ENCODE results near the gene CHRND.
"Not testable (repeated sequence)": the region's sequence is repeated elsewhere in the genome, so short reads cannot be mapped to it uniquely, and the experiment has no call there.

Gene CHRND

DNA sequence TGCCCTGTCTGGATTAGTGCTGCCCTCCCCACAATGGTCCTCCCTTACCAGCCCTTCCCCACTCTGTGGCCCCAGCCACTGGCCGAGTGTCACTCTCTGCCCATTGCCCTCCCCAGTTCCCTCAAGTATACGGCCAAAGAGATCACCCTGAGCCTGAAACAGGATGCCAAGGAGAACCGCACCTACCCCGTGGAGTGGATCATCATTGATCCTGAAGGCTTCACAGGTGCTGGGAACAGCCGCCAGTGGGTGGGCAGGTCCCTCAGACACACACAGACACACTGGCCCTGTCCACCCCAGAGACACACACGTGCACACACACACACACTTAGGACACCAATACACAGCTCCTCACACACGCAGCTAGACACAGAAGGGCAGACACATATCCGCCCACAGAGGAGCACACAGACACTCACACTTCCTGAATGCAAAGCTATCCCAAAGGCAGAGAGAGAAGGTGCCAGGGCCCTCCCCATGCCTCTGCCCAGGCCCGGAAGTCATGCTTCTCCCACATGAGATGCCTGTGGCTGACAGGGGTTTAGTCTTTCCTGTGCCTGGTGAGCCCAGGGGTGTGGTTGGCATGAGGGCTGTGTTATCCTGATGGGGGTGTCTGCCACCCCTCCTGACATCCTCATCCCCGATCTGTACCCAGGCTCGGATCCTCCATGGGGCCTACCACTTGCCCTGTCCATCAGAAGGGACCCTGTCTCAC, 2.9 kb downstream of the CHRND start:
- no peak for DNase-seq

DNA sequence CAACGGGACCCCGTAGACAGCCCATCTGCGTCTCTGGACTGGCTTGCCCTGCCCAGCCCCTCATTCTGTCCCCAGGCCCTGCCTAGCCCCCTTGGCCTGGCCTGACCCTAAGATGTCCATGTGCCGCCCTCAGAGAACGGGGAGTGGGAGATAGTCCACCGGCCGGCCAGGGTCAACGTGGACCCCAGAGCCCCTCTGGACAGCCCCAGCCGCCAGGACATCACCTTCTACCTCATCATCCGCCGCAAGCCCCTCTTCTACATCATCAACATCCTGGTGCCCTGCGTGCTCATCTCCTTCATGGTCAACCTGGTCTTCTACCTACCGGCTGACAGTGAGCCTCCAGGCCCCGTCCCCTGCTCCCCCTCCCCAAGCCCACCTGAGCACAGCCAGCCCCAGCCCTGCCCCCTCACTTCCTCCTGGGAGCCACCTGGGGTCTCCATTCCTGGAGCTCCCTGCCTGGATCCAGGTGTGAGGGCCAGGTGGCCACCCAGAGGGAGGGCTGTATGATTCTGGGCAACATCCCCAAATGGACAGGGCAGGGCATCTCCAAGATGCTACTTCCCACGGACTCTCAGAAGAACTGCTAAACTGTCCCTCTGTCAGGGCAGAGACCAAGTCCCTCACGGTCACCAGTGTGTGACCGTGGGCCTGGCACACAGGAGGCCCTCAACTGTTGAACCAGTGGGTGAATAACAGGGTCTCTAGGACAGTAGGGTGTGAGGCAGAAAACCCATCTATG, 4.0 kb downstream of the CHRND start:
- DNase-seq, result no peak

DNA sequence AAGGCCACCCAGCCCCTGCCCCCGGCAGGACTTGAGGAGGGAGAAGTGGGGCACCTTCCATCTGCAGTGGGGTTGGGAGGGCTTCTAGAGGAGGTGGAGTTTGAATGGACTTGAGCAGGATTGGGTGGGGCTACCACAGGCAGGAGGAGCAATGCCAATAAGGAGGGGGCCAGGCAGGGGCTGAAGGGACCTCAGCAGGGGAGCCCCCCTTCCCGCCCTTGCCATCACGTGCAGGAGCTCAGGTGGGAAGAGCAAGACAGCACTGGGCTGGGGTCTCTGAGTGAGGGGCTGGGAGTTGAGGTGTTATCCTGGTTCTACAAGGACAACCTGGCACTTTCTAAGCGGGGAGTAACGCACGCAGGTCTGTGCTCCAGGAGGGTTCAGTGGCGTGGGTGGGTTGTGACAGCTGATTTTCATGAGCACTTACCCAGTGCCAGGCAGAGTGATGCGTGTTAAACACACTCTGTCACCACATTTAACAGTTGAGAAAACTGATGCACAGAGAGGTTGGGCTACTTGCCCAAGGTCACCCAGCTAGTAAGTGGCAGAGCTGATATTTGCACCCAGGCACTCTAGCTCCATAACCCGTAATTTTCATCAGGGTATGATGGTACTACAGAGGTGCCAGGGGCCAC, 4.8 kb downstream of the CHRND start:
- DNase-seq, result no peak

DNA sequence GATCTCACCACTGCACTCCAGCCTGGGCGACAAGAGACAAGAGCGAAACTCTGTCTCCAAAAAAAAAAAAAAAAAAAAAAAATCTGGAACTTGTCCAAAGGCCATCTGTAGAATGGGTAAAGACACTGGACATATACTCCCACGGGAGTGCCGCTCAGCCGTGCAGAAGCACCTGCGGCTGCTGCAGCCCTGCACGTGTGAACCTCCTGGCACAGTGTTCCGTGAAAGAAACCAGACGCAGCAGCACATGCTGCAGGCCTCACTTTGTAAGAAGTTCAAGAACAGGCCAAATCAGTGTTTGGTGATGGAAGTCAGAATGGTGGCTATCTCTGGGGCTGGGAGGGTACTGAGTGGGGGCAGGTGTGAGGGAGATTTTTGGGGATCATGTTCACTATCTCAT, 6.5 kb downstream of the CHRND start:
- no peak for DNase-seq

DNA sequence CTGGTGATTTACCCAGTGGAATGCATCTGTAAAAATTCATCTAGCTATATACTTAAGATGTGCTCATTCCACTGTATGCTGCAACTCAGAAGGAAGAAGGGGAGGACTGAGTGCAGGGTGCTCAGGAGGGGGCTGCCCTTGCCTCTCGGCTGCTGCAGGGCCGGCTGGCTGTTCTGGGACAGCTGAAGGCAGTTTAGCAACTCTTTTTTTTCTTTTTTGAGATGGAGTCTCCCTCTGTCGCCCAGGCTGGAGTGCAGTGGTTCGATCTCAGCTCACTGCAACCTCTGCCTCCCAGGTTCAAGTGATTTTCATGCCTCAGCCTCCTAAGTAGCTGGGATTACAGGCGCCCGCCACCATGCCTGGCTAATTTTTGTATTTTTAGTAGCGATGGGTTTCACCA, 6.9 kb downstream of the CHRND start:
- DNase-seq, result not testable (repeated sequence)

DNA sequence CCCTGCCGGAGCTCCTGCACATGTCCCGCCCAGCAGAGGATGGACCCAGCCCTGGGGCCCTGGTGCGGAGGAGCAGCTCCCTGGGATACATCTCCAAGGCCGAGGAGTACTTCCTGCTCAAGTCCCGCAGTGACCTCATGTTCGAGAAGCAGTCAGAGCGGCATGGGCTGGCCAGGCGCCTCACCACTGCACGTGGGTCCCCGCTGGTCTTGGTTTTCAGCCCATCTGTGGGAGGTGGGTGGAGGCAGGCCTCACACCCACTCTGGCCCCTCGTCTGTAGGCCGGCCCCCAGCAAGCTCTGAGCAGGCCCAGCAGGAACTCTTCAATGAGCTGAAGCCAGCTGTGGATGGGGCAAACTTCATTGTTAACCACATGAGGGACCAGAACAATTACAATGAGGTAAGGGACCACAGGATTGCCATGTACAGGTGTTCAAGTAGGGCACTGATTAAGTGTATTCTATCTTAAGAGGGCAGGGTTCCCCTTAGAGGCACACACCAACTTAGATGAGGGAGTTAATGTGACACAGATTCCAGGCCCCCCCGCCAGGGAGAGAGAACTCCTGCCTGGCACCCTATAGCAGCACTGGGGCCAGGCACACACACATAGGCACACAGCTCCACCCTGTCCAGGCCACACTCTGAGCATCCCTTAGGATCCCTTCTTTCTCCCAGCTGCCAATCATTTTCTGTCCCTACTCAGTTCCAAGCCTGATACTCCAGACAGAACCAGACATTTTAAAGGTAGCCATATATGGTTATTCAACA, 8.2 kb downstream of the CHRND start:
- DNase-seq, result no peak

DNA sequence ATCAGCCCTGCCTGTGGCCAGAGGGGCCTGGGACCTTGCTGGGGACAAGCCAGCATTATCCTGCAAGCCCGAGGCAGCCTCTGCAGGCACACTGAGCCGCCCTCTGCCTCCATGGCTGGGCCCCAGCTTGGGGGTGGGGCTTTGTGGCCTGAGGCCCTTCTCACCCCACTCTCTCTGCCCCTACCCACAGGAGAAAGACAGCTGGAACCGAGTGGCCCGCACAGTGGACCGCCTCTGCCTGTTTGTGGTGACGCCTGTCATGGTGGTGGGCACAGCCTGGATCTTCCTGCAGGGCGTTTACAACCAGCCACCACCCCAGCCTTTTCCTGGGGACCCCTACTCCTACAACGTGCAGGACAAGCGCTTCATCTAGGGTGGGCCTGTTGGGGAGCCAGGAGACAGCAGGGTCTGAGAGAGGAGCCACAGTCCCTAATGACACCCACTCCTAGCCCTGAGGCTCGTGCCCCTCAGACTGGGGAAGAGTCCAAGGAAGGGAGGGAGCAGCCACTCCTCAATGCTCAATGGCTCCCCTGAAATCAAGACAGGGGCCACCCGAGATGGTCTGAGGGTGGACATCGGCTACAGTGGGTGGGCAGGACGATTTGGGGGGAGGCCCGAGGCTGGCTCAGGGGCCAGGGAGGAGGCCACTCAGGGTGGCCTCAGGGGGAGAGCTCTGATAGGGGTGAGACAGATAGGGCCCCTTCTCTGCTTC, 9.1 kb downstream of the CHRND start:
- DNase-seq, result no peak

DNA sequence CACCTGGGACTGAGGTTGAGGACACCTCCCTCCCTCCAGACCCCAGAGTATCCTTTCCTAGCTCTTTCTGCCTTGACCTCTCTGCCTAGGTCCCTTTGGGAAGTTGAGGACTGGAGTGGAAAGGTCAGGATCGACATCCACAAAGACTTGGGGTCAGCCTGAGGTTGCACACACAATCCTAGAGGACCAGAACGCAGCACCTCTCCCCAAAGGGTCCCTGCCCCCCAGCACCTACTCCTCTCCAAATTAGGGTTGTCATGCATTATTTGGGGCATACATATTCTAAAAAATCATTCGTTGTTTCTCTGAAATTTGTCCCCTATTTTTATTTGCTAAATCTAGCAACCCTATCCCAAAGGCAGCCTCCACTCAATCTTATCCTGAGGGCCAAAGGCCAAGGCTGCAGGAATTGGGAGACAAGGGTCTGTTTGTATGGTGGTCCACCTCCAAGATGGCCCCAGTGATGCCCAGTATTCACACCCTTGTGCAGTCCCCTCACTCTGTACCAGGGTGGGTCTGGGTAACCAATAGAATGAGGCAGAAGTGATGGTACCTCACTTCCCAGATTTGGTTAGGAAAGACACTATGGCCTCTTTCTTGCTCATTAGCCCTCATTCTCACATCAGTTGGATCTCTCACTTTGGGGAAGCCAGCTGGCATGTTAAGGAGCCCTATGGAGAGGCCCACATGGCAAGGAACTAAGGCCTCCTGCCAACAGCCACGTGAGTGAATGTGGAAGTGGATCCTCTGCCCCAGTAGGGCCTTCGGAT, 10.0 kb downstream of the CHRND start:
- no peak for DNase-seq

DNA sequence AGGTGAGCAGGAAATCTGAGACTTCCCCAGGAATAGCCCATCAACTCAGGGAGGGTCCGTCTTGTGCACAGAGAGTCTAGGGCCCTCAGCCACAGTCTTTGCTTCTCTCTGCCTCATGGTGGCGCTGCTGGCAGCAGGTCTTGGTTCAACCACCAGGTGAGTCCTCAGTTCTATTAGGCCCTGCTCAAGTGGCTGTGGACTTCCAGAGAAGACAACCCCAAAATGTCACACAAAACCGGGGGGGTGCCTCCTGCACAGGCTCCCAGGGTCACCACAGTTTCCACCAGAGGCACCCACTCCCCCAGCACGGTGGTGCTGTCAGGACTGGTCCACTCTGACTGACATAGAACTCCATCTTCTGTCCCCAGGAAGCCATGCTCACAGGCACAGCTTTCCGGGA, 11.1 kb downstream of the CHRND start:
- DNase-seq, result no peak

DNA sequence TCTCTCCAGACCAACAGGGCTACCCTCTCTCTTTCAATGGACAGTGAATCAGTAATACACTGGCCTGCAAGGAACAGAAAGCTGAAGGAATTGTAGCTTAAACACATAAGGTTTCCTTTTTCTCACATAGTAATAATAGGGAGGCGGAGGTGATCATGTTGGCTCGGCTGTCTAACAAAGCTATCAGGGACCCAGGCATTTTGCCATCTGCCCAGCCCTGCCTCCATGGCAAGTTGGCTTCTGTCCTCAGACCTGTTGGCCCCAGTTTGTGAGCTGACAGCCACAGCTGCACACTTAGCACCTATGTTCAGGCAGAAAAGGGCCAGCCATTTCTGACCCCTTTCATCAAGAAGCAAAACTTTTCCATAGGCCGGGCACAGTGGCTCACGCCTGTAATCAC, 11.5 kb downstream of the CHRND start:
- DNase-seq, result no peak

DNA sequence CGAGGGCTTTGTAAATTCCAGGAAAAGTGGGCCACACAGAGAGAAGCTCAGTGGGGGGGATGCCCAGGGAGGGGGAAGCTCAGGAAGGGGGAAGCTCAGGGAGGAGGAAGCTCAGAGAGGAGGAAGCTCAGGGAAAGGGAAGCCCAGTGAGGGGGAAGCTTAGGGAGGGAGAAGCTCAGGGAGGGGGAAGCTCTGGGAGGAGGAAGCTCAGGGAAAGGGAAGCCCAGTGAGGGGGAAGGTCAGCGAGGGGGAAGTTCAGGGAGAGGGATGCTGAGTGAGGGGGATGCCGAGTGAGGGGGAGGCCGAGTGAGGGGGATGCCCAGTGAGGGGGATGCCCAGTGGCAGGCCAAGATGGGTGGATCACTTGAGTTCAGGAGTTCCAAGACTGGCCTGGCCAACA, 12.7 kb downstream of the CHRND start:
- no peak for DNase-seq

DNA sequence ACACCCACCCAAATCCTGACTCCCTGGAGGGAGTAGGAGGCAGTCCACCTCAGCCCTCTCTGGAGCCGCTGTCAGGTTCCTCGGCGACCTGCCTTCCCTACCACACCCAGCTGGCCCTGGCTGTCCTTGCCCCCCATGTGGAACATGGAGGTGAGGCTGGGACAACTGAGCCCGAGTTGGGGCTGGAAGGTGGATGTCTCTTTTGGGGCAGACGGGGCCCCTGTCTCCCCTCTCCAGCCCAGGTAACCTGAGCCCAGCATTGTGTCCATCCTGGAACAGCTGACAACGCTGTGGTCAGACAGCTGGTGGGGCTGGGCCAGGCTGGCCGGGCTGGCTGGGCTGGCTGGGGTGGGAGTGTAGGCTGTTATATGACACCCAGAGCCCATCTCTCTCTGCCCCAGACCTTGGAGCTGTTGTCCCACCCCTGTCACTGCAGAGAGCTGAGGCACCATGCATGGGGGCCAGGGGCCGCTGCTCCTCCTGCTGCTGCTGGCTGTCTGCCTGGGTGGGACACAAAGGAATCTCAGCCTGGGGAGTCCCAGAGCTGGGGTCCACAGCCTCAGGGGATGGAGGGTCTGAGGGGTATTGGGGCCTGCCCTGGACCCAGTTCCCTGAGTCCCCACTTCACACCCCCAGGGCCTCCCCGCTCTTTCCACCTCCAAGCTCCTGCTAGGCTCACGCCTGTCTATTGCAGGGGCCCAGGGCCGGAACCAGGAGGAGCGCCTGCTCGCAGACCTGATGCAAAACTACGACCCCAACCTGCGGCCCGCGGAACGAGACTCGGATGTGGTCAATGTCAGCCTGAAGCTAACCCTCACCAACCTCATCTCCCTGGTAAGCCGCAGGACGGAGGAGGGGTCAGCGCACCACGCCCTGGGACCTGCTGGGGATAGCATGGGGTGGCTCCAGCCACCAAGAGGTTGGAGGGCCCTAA, 13.6 kb downstream of the CHRND start, which contains the start of gene CHRNG:
Gene CHRNG, plus strand, starts transcription at position 395 of the 934 bp plus-strand sequence. Its CDS starts 56 bp downstream, at position 451.
- DNase-seq, result no peak

DNA sequence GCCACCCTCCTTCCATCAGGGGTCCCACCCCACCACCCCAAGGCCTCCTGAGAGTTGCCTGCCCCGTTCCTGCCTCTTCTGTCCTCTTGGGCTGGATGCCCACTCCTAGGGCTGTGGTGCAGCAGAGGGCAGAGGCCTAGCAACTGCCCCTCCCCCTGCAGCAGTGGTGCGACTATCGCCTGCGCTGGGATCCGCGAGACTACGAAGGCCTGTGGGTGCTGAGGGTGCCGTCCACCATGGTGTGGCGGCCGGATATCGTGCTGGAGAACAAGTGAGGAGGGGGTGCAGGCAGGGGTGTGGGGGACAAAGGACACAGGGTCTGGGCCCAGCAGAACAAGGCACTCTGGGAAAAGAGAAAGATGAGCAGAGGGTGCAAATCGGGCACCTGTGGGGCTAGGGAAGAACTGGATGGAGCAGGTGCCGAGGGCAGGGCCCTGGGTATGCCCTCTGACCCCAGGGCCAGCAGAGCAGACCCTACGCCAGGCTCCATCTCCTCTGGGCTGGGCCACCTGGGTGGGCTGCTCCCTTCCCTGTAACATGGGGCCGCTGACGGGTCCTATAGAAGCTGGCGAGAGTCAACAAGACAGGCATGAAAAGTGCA, 14.6 kb downstream of the CHRND start:
- no peak for DNase-seq

DNA sequence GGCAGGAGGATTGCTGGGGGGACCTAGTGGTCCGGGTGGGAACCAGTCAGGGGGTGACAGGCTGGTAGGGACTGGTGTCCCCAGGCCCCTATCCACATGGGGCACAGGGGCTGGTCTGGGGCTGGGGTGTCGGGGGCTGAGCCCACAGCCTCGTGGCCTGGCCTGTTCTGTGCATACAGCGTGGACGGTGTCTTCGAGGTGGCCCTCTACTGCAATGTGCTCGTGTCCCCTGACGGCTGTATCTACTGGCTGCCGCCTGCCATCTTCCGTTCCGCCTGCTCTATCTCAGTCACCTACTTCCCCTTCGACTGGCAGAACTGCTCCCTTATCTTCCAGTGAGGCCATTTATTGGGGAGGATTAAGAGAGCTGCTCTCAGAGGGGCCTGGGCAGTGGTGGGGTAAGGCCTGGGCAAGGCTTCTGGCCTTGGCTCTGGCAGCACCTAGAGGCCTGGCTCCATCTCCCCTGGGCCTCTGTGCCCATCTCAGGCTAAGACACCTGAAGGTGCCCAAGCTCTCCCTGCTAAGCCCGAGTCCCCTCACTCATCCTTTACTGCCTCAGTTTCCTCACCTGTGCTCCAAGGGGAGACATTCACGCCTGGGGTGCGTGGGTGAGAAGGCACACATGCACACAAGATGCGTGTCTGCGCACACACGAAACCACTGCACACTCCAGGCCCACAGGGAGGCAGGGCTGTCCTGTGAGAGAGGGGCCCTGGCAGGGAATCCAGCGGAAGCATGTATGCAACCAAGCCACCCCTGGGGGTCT, 15.4 kb downstream of the CHRND start:
- no peak for DNase-seq

DNA sequence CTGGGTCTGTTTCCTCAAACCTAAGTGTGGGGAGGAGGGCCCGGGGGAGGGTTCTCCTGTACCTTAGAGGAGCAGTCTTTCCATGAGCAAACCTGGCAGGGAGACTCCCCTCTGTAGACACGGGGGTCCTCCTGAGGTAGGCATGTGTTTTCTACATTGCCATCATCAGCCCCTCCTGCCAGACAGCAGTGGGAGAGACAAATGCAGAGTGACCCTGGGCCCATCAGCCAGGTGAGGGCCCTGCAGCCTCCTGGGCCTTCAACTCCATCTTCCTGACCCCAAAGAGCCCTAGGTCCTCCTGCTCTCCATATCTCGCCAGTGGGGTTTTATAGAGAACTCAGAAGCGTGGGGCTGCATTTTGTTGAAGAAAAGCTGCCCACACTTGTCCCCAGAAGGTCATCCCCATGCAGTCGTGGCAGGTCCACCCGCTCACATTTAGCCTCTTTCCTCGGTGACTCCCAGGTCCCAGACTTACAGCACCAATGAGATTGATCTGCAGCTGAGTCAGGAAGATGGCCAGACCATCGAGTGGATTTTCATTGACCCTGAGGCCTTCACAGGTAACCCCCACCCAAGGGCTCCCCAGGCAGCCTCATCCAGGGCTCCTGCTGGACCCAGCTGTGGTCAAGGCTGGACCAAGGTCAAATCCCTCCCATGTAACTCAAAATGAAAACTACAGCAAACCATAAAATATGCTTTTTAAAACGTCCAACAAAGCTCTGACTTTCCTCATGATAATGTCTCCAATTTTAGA, 16.2 kb downstream of the CHRND start:
- no peak for DNase-seq

DNA sequence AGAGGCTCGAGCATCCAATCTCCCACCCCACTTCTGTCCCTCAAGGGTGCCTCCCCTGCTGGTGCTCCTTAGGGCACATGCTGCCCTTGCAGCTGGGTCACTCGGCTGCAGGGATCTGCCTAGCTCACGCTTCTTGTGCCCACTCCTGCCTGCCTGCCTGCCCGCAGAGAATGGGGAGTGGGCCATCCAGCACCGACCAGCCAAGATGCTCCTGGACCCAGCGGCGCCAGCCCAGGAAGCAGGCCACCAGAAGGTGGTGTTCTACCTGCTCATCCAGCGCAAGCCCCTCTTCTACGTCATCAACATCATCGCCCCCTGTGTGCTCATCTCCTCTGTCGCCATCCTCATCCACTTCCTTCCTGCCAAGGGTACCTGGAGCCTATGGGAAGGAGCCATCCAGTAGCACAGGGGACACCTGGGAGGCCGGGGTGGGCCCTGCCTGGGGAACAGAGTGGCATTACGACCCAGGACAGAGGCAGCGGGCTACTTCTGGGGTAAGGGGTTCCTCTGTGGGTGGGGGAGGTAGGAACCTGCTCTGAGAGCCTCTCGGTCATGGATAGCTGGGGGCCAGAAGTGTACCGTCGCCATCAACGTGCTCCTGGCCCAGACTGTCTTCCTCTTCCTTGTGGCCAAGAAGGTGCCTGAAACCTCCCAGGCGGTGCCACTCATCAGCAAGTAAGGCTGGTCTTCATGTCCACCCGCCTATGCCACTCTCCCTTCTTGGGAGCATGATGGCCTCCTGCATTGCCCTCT, 16.9 kb downstream of the CHRND start:
- DNase-seq, result no peak

DNA sequence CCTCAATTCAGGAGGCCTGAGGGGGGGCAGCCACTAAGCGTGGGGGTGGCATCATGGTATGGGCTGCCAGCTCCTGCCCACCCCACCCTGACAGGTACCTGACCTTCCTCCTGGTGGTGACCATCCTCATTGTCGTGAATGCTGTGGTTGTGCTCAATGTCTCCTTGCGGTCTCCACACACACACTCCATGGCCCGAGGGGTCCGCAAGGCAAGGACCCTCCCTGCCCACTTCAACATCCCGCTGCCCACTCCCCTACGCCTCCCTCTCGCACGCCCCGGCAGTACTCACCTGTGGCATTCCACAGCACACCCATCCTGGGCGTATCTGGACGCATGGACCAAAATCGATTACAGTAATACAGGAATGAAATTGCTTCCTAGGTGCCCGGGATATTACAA, 17.5 kb downstream of the CHRND start:
- no peak for DNase-seq
